HL-60 (cell line): Measurements from ENCODE around the gene TXNRD2.
A peak's percentile ranks its signal among the peaks of the same experiment; 100 is the strongest.

Source experiments
- DNase-seq, 2 experiments: peaks; one replicate each; pipeline ENCODE4 v3.0.0-alpha.2; 2010 to 2020; ENCODE audit warnings: low read depth in 1 of 2, low spot score in 1 of 2
- H3K27ac ChIP-seq: fragments of 250-450 bp; sonication (Bioruptor Pico); replicated peaks from 2 replicates; pipeline ENCODE4 v1.5.1; 2020; ENCODE audit warnings: mild to moderate bottlenecking, moderate library complexity
- H3K27me3 ChIP-seq: fragments of 250-450 bp; sonication (Bioruptor Pico); 2 replicates; pipeline ENCODE4 v1.5.1; 2021; ENCODE audit warnings: mild to moderate bottlenecking, moderate library complexity; ENCODE audit not compliant: insufficient read depth, poor library complexity, severe bottlenecking
- H3K4me3 ChIP-seq: replicated peaks from 2 replicates; pipeline ENCODE4 v1.5.1; 2011; ENCODE audit warnings: mild to moderate bottlenecking, control low read depth, low read length; ENCODE audit not compliant: insufficient read depth
- GABPA ChIP-seq: IDR thresholded peaks from 2 replicates; pipeline ENCODE4 v1.6.1; 2012; ENCODE audit warnings: low read depth
- POLR2AphosphoS5 ChIP-seq: IDR thresholded peaks from 2 replicates; pipeline ENCODE4 v1.6.1; 2012; ENCODE audit warnings: low read depth
- SPI1 ChIP-seq: IDR thresholded peaks from 2 replicates; pipeline ENCODE4 v1.6.1; 2012; ENCODE audit warnings: low read depth, mild to moderate bottlenecking, borderline replicate concordance
- TF ChIP-seq, protein P1 (sequence below): IDR thresholded peaks from 2 replicates; pipeline ENCODE4 v1.6.1; 2012; ENCODE audit warnings: low read depth; ENCODE audit not compliant: insufficient replicate concordance
- TF ChIP-seq, protein P2 (sequence below): IDR thresholded peaks from one replicate; pipeline ENCODE4 v1.5.1; 2011; ENCODE audit warnings: low read length, control low read depth, inconsistent platforms; ENCODE audit not compliant: insufficient read depth

Gene TXNRD2

DNA sequence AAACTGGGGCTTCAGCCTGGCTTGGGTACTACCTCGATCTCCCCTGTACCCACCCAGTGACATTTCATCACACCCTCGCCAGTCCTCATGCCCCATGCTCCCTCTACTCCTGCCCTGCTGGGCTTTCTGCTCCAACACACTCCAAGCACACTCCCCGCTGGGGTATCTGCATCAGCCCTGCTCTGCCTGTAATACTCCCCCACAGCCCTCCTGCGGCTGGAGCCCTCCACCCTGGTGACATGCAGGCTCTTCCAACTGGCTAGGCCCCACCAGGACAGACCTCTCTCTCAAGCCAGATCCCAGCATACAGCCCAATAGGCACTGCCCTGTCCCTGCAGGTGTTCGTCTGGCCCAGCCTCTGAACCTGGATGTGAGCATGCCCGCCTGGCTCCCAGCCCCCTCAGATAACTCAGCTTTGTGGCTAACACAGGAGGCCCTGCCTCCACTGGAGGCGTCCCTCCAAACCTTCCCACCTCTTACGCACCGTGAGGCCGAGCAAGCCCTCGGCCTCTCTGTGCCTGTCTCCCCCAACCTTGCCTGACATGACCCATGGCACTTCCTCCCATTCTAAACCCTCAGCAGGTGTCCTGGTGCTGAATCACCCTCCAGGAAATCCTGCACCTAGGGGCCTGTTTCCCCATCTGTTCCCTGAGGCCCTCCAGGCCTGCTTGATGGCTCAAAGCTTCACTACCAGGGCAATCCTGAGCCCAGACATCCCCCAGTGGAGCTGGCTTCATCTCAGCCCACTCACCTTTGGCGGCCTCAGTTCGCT is 33.5 kb upstream of the TXNRD2 start:
- Histone ChIP-seq H3K27ac (no peak overlapping the region), H3K27me3 (no peaks in the 10 kb centered on the region), H3K4me3 (no peak overlapping the region)
- TF ChIP-seq, protein P1, sequence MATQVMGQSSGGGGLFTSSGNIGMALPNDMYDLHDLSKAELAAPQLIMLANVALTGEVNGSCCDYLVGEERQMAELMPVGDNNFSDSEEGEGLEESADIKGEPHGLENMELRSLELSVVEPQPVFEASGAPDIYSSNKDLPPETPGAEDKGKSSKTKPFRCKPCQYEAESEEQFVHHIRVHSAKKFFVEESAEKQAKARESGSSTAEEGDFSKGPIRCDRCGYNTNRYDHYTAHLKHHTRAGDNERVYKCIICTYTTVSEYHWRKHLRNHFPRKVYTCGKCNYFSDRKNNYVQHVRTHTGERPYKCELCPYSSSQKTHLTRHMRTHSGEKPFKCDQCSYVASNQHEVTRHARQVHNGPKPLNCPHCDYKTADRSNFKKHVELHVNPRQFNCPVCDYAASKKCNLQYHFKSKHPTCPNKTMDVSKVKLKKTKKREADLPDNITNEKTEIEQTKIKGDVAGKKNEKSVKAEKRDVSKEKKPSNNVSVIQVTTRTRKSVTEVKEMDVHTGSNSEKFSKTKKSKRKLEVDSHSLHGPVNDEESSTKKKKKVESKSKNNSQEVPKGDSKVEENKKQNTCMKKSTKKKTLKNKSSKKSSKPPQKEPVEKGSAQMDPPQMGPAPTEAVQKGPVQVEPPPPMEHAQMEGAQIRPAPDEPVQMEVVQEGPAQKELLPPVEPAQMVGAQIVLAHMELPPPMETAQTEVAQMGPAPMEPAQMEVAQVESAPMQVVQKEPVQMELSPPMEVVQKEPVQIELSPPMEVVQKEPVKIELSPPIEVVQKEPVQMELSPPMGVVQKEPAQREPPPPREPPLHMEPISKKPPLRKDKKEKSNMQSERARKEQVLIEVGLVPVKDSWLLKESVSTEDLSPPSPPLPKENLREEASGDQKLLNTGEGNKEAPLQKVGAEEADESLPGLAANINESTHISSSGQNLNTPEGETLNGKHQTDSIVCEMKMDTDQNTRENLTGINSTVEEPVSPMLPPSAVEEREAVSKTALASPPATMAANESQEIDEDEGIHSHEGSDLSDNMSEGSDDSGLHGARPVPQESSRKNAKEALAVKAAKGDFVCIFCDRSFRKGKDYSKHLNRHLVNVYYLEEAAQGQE: no peak
- TF ChIP-seq POLR2AphosphoS5 (peak; percentile 62; the same call in 1 of the 2 replicates), SPI1 (peak; percentile 82)
- DNase-seq: peak in 1 of 2 experiments; percentile 45

DNA sequence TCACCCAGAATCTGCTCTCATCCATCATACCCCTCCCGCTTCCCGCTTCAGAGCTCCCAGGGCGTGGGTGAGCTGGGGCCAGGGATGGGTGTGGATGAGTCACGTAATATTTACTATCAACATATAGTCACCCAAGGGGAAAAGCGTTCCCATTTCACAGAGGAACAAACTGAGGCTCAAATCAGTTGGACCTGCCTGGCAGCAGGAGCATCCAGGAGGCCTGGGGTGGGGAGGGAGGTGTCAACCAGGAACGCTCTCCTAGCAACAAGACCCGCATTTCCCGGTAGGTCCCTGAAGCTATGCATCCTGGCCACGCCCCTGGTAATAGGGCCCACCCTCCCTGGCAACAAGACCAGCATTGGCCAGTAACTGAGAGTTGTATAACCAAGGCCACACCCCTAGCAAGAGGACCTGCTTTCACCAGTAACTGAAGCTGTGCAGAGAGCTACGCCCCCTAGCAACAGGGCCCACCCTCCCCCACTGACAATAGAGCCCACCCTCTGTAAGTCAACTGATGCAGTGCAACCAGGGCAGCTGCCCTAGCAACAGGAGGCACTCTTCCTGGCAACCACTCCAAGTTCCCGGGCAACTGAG is 32.7 kb upstream of the TXNRD2 start:
- Histone ChIP-seq H3K4me3 (no peak overlapping the region), H3K27me3 (no peaks in the 10 kb centered on the region), H3K27ac (no peak overlapping the region)
- TF ChIP-seq GABPA (no peak), SPI1 (no peak), POLR2AphosphoS5 (no peak)
- TF ChIP-seq, protein P2, sequence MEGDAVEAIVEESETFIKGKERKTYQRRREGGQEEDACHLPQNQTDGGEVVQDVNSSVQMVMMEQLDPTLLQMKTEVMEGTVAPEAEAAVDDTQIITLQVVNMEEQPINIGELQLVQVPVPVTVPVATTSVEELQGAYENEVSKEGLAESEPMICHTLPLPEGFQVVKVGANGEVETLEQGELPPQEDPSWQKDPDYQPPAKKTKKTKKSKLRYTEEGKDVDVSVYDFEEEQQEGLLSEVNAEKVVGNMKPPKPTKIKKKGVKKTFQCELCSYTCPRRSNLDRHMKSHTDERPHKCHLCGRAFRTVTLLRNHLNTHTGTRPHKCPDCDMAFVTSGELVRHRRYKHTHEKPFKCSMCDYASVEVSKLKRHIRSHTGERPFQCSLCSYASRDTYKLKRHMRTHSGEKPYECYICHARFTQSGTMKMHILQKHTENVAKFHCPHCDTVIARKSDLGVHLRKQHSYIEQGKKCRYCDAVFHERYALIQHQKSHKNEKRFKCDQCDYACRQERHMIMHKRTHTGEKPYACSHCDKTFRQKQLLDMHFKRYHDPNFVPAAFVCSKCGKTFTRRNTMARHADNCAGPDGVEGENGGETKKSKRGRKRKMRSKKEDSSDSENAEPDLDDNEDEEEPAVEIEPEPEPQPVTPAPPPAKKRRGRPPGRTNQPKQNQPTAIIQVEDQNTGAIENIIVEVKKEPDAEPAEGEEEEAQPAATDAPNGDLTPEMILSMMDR: no peak
- TF ChIP-seq, protein P1: no peak
- DNase-seq: peak in 1 of 2 experiments; percentile 22

DNA sequence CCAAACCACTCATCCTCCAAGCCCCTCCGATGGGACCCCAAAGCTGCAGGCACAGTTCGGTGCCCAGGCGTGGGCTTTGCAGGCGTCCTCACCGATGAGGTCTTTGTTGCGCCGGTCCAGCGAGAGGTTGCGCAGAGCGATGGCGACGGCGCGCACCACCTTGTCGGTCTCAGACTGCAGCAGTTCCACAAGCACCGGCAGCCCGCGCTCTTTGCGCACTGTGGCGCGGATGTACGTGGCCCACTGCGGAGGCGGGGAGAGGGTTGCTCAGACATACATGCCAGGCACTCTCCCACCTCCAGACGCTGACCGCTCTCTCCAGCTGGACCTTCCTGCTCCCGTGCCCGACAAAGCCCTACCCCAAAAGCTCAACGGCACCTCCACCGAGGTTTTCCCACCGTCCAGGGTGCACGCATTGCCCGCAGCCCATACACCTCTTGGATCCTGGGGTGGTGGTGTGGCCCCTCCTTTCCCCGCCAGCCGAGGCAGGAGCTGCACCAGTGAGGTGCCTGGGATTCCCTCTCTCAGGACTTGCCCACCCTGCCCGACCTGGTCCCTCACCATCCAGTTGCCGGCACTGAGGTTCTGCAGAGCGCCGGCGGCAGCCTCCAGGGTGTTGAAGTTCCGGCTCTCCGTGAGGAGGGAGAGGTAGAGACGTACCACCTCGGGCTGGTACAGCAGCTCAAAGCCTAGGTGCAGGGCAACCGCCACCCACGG is 32.1 kb upstream of the TXNRD2 start:
- Histone ChIP-seq H3K27me3 (no peaks in the 10 kb centered on the region), H3K4me3 (no peak overlapping the region), H3K27ac (no peak overlapping the region)
- DNase-seq: no peak
- TF ChIP-seq, protein P2: no peak
- TF ChIP-seq GABPA (no peak), SPI1 (no peak), POLR2AphosphoS5 (no peak)
- TF ChIP-seq, protein P1: no peak
